Sciatic nerve (tissue), 2 donors: ENCODE measurements around the gene PHF14. TPM values are rescaled to one million over a fixed set of nuclear protein-coding genes. Genes with fewer than 3 reads are reported as not detected.

Experiments
- ATAC-seq: fragments of 200-7000 bp; cut with Tn5 transposase; one replicate; pipeline ENCODE4 v1.9.1; 2020; ENCODE audit warnings: mild to moderate bottlenecking, moderate library complexity
- DNase-seq: peaks from one replicate; pipeline ENCODE4 v3.0.0-alpha.2; 2020; ENCODE audit warnings: low spot score
- intact Hi-C: fragments of 100-400 bp; cut with DNase I; formaldehyde crosslinking; loops from one replicate; pipeline ENCODE4 v1.14.2; 2022
- total RNA-seq: library from RNA; stranded (reverse); fragmentation: NEBNext Ultra II Directional; extraction: Animal tissue kit (Norgen Biotek cat#: 25700); gene quantifications from one replicate; pipeline ENCODE4 v1.2.1, GENCODE V29; 2021
- donor health status: DM: no; HTN: no; CAD: no.
- donor health status: DM: no; HTN: no; CAD: no.

PHF14 gene
- total RNA-seq, 1 donor from 2014 or later, result 50.3 TPM

DNA sequence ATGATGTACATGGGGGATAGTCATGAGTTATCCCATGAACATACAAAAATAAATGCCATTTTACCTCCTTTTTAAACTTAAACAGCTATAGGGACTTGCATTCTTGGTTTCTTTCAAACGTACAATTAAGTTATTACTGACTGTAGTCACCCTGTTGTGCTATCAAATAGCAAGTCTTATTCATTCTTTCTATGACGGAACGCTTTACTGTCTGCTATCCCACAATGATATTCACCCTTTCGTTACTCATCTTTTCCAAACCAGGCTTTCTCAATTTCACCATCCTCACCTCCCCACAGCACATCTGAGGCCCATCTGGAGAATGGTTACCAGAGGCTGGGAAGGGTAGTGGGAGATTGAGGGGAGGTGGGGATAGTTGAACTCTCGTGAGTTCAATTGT, 218.8 kb downstream of the PHF14 start:
- DNase-seq (no peak), ATAC-seq (peak; percentile 76)
- intact Hi-C loops, result no loop called here

DNA sequence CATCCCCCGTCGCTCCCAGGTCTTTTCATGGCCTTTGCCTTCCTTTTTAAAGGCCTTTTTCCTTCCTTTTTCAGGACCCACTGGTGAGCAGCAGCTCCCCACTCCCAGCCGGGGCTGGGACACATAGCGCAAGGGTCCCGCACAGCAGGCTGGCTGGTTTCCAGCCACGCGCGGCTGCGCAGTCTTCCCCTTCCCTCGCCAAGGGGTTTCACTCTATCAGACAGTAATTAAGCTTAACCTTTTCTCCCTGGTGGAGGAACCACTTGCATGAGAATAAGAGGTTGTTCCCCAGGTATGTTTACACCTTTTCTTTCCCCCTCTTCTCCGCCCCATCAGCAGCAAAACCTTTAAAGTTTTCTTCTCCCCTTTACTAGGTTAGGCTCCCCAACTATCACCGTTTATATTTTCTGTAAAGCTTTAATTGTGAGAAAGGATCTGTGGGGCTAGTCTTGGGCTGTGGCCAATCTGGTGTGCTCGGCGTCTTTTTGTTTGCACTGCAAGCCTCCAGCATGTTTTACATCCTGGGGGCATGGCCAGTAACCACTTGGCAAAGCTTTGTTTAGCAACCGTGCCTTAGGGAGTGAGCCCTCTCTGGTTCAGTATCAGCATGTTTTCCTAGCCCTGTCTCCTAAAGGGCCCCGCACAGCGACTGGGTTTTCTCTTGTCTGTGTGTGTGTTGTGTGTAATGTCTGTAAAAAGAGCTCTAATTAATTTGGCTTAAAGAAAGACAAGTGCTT, 219.6 kb downstream of the PHF14 start:
- ATAC-seq (peak; percentile 75), DNase-seq (no peak)
- intact Hi-C loops, result no loop called here

DNA sequence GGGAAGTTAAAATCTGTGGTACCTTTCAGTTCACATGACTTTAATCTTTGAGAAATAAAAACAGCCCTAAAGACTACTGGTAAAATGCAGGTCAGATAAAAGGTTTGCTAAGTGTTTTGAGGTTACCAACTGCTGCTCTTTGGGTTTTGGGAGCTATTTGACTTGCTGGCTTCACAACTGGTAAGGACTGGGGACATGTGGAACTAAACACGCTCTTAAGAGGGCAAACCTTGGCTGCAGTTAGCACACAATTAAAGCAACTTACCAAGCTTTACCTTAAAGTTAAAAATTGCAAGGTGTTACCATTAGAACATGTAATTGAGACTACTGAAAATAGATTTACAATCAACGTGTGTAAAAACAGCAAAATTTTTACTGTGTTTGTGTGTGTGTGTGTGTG, 220.2 kb downstream of the PHF14 start:
- ATAC-seq (no peak), DNase-seq (no peak)
- intact Hi-C loops, result no loop called here

DNA sequence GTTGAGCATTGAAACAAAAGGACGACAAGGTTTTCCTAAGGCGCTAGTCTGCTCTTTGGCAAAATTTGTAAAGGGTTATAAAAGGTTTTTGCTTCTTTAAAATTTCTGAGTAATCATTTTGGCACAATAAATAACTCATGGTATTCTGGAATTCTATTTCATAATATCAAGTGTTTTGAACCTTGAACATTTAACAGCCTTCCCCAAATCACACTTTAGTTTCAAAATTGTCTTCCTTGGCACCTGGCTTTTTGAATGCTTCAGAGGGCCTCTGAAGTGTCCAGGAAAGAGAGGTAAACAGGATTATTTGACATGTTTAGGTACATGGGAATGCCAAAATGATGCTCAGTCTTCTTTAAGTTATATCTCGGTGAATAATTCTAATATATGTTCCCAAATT, 220.8 kb downstream of the PHF14 start:
- no peak for DNase-seq
- intact Hi-C loops, result no loop called here
- no peak for ATAC-seq

DNA sequence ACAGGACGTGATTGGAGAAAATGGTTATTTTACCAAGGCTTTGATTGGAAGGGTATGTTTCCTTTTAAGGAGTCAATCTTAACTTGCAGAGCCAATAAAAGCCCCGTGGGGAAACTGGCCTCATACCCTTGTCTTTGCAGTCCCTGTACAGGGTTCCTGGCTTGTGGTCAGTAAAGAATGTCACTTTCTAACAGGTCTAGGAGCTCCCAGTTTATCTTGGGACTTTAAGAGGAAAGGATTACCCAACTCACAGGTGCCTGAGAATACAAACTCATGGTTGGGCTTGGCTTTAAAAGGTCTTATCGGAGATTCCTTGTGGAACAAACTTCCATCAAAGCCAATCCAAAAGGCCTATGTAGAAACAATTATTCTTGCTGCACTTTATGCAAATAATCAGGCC, 221.8 kb downstream of the PHF14 start:
- DNase-seq (no peak), ATAC-seq (no peak)
- intact Hi-C loops, result no loop called here

DNA sequence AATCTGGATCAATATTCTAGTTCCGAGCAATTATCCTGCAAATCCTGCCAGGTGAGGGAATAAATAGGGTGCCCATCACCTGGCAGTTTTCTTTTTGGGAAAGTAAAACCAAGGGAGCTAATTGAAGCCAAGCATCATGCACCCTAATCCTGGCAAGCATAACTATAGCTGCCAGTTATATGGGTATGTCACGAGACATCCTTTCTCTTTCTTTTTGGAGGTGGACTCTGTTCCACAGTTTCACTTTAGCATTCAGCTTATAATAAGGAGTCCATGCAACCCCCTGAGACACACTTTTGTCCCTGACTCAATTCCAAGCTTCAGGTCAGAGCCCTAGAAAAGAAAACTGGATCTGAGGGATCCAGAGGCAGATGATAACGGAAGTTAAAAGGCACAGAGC, 222.5 kb downstream of the PHF14 start:
- intact Hi-C loops, result no loop called here
- ATAC-seq (no peak), DNase-seq (no peak)

DNA sequence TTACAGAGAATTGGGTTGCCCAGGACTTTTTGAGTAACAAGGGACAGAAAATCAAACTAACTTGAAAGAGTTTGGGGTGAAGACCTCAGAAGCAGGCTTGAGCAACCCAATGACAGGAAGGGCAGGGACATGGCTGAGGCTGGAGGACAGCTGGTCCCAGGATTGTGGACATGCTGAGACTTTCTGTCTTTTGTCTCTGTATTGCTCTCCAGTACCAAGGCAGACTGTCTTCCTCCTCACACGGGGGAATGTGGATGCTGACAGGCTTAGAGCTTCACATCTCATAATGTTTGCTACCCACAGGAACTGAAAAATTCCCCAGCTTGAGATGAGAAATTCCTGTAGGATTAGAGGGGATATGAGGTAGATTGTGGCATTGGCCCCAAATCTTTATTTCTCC, 229.6 kb downstream of the PHF14 start:
- intact Hi-C loops, result no loop called here
- DNase-seq, result no peak
- ATAC-seq, result no peak

DNA sequence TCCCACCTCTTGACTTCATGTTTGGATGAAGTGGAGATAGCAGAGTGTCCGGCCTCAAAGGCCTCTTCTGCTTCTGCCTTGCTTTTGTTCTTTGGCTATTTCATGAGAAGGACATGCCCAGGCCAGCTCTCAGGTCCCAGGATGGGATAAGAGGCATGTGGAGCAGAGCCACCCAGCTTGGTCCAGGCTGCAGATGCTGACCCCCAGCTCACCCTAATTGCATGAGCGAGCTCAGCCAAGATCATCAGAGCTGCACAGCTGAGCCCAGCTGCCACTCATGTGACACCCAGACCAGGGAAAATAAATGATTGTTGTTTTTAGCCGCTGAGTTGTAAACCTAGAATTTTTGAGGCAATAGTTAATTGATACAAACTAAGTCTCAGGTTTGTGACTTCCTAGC, 230.0 kb downstream of the PHF14 start:
- intact Hi-C loops, result no loop called here
- DNase-seq (no peak), ATAC-seq (peak; percentile 56)

DNA sequence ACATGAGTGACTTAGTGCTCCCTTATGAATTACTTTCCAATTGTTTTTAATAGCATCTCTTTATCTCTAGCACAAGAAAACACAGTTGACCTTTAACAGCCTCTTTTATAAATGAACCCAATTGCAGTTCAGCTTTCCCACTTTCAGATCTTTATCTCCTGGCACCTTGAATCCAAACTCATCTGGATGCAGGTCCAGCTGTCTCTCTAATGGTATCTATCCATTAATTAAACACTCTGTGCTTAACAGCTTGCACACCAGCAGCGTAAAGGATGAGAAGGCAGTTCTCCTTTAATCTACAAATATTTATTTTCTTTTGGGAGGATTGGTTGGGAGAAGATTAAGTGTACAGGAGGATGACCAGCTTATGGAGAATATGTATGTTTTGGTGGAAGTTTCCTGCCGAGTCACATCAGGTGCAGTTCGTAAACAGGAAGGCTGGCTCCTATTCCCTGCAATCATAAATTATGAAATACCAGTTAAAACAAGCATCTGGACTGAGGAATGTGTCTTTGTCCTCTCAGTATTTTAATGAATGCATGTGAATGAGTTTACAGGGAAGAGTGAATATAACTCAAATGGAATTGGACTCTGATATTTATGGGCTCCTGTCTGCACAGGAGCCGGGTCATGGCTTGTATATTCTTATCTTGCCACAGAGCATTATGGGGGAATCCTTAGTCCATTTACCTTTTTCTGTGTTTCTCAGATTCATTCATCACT, 232.7 kb downstream of the PHF14 start:
- no peak for DNase-seq
- intact Hi-C loops, result no loop called here
- no peak for ATAC-seq

DNA sequence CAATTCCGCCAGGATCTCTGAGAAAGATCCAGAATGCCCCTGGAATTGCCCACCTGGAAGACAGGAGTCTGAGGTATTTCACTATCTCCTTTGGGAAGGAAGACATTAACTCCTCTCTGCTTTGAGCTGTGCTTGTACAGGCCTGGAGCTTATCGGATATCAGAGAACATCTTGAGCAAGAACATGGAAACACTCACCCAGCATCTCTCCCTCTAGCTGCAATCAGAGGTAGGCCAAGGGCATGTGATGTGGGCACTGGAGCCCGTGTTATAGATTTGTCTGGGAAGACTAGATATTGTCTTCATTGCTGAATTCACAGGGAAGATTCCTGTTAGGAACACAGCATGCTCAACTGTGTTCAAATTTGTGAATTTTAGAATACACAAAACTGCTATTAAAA, 233.9 kb downstream of the PHF14 start:
- DNase-seq, result no peak
- no peak for ATAC-seq
- intact Hi-C loops, result no loop called here

DNA sequence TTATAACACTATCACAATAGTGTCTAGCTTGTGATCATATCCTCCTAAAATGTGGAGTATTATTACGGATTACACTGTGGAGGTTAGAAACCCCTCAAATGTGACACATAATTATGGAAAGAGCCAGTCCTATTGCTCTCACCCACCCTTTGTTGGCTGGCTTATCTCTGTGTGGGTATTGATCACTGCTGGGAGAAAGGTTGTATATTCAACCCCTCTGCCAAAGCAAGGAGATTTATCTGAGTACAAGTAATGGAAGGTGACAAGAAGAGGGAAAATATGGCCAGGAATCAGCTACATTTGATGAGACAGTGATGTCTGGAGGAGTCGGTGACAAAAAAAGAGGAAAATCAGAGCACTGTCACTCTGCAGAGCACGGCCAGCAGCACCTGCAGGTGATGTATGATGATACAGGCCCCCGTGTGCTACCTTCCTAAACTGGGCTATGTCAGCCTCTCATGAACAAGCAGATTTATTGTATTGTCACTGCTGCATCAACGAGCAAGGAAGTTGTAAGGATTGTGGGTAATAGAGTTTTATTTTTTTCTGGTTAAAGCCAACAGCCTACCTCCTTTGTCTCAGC, 235.3 kb downstream of the PHF14 start:
- ATAC-seq (no peak), DNase-seq (no peak)
- intact Hi-C loops, result no loop called here

DNA sequence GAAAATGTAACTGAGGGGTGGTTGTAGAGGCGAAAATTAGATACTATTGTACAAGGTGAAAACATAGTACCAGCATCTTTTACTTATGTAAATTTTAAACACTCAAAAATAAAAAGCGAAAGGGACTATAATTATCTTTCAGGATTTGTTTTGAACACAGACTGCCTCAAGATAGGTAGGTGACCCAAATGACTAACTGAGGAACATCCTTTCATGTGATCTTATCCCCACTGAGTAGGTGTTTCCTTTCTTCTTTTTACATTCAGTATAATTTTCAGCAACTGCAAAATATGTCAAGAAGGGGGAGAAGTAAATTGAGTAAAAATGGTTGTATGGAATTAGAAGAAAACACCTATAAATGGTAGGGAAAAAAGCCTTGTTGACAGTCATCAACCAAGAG, 236.7 kb downstream of the PHF14 start:
- DNase-seq, result no peak
- ATAC-seq, result no peak
- intact Hi-C loops, result no loop called here

DNA sequence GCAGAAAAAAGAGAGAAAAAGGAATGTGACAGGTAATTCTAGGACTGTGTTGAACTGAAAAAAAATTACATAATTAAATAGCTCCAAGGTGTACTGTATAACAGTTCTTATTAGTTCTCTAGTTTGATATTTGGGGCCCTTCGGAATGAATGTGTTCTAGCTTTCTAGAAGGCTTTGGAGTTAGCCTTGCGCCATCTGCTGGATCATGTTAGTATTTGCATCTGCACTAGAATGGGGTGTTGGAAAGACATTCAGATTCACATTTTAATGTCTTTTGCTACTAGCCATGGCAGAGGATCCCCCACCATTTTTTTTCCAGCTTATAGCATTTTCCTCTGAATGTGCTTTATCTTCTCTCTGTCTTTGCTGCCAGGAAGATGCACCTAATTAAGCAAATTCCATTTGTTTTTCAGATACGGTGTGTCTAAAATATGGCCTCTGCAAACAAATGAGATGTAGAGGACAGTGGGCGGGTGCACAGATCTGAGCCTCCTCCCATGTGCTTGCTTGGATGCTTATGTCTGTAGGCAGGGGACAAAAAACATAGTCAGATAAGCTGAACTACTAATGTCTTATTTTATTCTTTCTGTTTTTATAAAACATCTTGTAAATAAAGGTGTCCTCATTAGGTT, 238.5 kb downstream of the PHF14 start:
- ATAC-seq, result peak; percentile 88
- intact Hi-C loops, result no loop called here
- peak; percentile 70 for DNase-seq

DNA sequence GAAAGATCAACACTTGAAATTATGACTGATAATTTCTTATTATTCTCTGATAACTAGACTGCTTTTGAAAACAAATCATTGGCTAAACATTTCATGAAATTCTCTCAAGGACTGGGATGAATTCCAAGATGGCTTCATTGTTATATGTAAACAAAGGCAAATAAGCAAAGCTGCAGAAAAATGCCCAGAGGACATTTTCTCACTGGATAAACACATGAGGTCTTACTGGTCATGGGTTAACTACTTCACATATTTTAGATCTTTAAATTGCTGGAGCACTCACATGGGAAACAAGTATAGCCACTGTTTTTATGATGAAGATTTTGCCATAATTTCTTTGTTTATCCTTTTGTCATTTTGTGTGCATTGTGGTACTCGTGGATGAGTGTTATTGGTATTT, 239.1 kb downstream of the PHF14 start:
- DNase-seq, result no peak

DNA sequence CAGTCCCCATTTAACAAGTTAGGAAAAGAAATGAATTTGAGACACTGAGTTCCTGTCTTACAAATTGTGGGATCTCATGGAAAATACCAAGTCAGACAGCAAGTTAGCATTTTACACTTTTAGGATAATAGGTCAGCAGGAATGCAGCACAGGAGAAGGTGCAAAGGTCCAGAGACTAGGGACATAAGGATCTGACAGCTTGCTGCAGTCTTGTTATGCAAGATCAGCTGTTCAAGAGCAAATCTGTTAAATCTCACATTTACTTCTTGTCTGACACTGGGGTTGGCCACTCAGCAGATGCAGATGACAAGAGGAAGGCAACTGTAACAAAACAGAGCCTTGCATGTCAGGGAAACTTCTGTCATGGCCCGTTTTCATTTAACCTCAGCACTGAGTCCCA, 239.6 kb downstream of the PHF14 start:
- intact Hi-C loops, result no loop called here
- DNase-seq (no peak), ATAC-seq (no peak)

More for the DNA sequence above, 239.1 kb downstream of the PHF14 start:
- intact Hi-C loops, result no loop called here
- no peak for ATAC-seq

DNA sequence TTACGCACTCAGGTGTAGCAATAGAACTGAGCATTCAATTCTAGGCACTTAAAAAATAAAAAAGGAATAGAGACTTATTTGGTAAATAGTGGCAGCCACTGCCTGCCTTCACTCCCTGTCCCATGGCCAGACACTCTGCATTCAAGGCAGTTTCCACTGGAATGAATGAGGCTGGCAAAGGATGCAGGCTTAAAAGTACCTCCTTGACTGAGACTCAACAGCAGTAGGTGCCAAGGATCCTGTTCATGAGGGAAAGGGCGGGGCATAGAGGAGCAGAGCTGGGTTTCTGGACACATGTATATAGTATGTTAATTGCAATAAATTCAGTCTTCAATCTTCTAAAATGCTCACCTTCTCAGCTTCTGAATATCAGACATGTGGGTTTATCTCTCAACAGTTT, 242.6 kb downstream of the PHF14 start:
- no peak for ATAC-seq
- intact Hi-C loops, result no loop called here
- DNase-seq, result no peak

DNA sequence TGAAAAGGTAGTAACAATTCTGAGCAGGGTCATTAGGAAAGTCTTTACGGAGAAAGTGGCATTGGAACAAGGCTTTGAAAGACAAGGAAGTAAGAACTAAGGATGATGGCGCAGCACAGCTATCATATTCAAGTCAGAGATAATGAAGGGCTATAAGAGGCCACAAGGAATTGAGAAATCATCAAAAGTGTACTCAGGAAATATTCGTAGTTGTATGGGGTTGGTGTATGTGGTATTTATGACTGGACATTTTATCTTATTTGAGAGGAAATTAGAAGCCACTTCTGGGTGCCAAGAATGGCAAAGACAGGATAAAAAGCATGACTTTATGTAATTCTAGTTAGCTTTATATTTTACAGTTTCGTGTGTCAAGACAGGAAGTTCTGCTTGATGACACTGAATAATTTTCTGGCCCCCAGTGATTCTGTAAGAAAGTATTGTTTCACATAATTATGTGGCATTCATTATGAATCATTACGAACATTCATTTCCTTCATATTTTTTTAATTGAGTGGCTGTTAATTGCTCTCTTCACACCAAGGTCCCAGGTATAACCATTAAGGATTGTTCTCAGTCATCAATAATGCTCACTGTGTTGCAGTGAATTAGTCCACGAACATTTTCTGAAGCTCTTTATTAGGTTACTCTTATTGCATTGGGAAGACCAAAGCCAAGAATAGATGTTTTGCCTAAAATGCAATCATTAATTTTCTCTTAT, 244.3 kb downstream of the PHF14 start:
- intact Hi-C loops, result no loop called here
- no peak for ATAC-seq
- DNase-seq, result no peak
